ENCODE results near the gene ADRA1B. TPM values are rescaled to one million over a fixed set of nuclear protein-coding genes. Genes with fewer than 3 reads are reported as not detected.
A peak's percentile ranks its signal among the peaks of the same experiment; 100 is the strongest.

The ADRA1B gene
- total and polyA plus RNA-seq, 4 donors: 2.1 to 11.6 (median 7.0) TPM

DNA sequence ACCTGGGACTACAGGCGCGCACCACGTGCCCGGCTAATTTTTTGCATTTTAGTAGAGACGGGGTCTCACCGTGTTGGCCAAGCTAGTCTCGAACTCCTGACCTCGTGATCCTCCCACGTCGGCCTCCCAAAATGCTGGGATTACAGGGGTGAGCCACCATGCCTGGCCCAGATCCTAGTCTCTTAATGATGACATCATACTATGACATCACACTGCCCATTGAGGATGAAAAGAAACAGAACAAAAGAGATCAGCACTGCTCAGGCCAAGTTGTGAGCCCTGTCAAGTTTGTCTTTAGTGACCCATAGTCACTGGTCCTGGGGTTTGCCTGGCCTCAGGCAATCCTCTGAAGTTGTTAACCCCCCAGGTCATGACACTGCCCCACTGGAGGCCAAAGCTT lies 21.3 kb downstream of the ADRA1B start:
- no peaks in the 10 kb centered on the region for H3K36me3 ChIP-seq (ENCODE audit: control insufficient read depth, insufficient read depth, low read length)
- no peak overlapping the region for H3K27ac ChIP-seq (ENCODE audit: low read depth, low read length)
- WGBS (ENCODE audit: insufficient coverage): 96% methylated on average over 10 of the region's 10 CpGs
- H3K4me3 ChIP-seq (ENCODE audit: low read depth, low read length): no peak overlapping the region
- H3K9me3 ChIP-seq (ENCODE audit: control insufficient read depth, insufficient read depth, low read length): no peaks in the 10 kb centered on the region
- DNase-seq (ENCODE audit: low read depth in 4 of 6, low spot score in 6 of 6): no peak
- H3K27me3 ChIP-seq (ENCODE audit: control insufficient read depth, insufficient read depth, low read length): no peaks in the 10 kb centered on the region
- no peaks in the 10 kb centered on the region for H3K4me1 ChIP-seq (ENCODE audit: control insufficient read depth, insufficient read depth, low read length)

- WGBS (ENCODE audit: insufficient coverage): 40% methylated on average over 1 of the region's 5 CpGs
- no peak for DNase-seq (ENCODE audit: low read depth in 4 of 6, low spot score in 6 of 6)
- H3K36me3 ChIP-seq (ENCODE audit: control insufficient read depth, insufficient read depth, low read length): no peaks in the 10 kb centered on the region
- H3K4me3 ChIP-seq (ENCODE audit: low read depth, low read length): no peak overlapping the region
- H3K4me1 ChIP-seq (ENCODE audit: control insufficient read depth, insufficient read depth, low read length): no peaks in the 10 kb centered on the region
- H3K27ac ChIP-seq (ENCODE audit: low read depth, low read length): no peak overlapping the region
- H3K27me3 ChIP-seq (ENCODE audit: control insufficient read depth, insufficient read depth, low read length): no peaks in the 10 kb centered on the region
- no peaks in the 10 kb centered on the region for H3K9me3 ChIP-seq (ENCODE audit: control insufficient read depth, insufficient read depth, low read length)
These were observed 27.0 kb downstream of the ADRA1B start for GRCh38 chr5:159943326-159943725.

DNA sequence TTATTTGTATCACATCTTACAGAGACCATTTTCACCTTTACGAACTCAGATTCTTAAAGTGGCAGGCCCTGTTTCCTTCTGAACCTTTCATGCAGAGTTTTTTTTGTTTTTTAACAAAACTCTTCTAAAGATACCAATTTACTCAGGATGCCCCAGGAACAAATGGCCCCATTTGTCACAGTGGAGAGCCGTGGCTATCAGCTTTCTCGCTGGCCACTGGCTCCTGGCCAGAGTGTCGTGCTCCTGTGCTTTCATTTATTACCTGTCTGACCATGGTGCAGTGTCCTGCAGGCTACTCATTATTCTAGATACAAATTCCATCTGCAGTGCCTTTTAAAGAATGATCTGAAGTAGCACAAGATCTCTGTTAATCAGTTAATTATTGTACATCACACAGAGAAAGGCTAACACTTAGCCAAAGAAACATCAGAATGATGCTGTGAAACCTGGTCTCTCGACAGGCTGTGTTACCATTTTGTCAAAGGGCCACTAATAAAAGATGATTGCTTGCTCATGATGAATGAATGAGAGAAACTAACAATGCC lies 27.8 kb downstream of the ADRA1B start:
- H3K9me3 ChIP-seq (ENCODE audit: control insufficient read depth, insufficient read depth, low read length): no peaks in the 10 kb centered on the region
- no peak overlapping the region for H3K27ac ChIP-seq (ENCODE audit: low read depth, low read length)
- 30% methylated on average over 3 of the region's 5 CpGs for WGBS (ENCODE audit: insufficient coverage)
- no peaks in the 10 kb centered on the region for H3K36me3 ChIP-seq (ENCODE audit: control insufficient read depth, insufficient read depth, low read length)
- H3K4me3 ChIP-seq (ENCODE audit: low read depth, low read length): no peak overlapping the region
- no peaks in the 10 kb centered on the region for H3K27me3 ChIP-seq (ENCODE audit: control insufficient read depth, insufficient read depth, low read length)
- no peaks in the 10 kb centered on the region for H3K4me1 ChIP-seq (ENCODE audit: control insufficient read depth, insufficient read depth, low read length)
- DNase-seq (ENCODE audit: low read depth in 4 of 6, low spot score in 6 of 6): peak in 1 of 6 donors; percentile 73

- Histone ChIP-seq H3K27me3 (ENCODE audit: control insufficient read depth, insufficient read depth, low read length) (no peaks in the 10 kb centered on the region), H3K27ac (ENCODE audit: low read depth, low read length) (no peak overlapping the region), H3K9me3 (ENCODE audit: control insufficient read depth, insufficient read depth, low read length) (no peaks in the 10 kb centered on the region), H3K4me3 (ENCODE audit: low read depth, low read length) (no peak overlapping the region), H3K36me3 (ENCODE audit: control insufficient read depth, insufficient read depth, low read length) (no peaks in the 10 kb centered on the region), H3K4me1 (ENCODE audit: control insufficient read depth, insufficient read depth, low read length) (no peaks in the 10 kb centered on the region)
- no peak for DNase-seq (ENCODE audit: low read depth in 4 of 6, low spot score in 6 of 6)
- 100% methylated on average over 2 of the region's 2 CpGs for WGBS (ENCODE audit: insufficient coverage)
These were observed 29.1 kb downstream of the ADRA1B start for GRCh38 chr5:159945359-159945758.

DNA sequence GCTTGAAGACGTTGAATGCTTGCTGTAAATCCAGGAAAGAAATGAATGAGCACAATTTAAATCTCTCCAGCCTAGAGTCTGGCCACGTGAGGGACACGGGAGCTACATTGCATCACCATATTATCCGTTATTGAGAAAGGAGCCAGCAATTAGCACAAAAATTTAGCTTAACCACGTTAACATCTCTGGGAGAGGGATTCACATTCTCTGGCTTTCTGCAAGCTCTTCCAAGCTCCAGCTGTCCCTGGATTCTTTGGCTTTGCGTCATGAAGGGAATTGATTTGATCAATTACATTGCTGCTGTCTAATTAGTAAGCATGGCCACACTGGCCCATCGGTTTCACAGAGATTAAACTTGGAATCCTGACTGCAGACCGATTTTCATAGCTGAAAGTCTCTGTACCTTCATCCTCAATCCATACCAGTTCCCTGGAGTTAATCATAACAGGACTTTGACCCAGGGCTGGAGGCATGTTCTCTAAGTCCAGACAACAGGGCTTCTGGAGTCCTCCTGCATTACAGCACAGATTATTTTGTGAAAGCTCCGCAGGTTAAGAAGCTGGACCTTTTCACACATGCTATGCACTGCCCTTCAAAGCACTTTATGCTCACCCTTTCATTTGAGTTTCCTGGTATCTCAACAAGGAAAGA lies 31.6 kb downstream of the ADRA1B start:
- no peaks in the 10 kb centered on the region for H3K36me3 ChIP-seq (ENCODE audit: control insufficient read depth, insufficient read depth, low read length)
- no peak overlapping the region for H3K4me3 ChIP-seq (ENCODE audit: low read depth, low read length)
- peak in 2 of 6 donors; percentile 28 to 68 for DNase-seq (ENCODE audit: low read depth in 4 of 6, low spot score in 6 of 6)
- 48% methylated on average over 9 of the region's 9 CpGs for WGBS (ENCODE audit: insufficient coverage)
- no peaks in the 10 kb centered on the region for H3K4me1 ChIP-seq (ENCODE audit: control insufficient read depth, insufficient read depth, low read length)
- no peaks in the 10 kb centered on the region for H3K27me3 ChIP-seq (ENCODE audit: control insufficient read depth, insufficient read depth, low read length)
- H3K9me3 ChIP-seq (ENCODE audit: control insufficient read depth, insufficient read depth, low read length): no peaks in the 10 kb centered on the region
- no peak overlapping the region for H3K27ac ChIP-seq (ENCODE audit: low read depth, low read length)

DNA sequence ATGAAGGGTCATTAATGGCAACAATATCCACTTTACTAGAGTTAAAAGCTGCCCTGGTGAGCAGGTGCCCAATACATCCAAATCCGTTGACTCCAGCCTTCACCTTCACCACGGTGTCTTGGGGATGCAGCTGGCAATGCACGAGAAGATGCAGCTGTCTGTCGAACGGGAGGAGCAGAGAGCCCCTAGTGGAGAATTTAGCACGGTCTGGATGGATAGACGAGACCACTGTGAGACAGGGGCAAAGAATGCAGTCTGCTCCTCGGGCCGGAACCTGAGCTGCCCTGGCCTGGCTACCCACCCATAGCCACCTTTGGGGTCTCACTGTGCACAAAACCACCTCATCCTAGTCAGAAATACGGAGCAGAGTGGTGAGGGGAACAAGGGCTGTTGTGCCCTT lies 35.1 kb downstream of the ADRA1B start:
- Histone ChIP-seq H3K27me3 (ENCODE audit: control insufficient read depth, insufficient read depth, low read length) (no peaks in the 10 kb centered on the region), H3K36me3 (ENCODE audit: control insufficient read depth, insufficient read depth, low read length) (no peaks in the 10 kb centered on the region), H3K27ac (ENCODE audit: low read depth, low read length) (no peak overlapping the region), H3K4me3 (ENCODE audit: low read depth, low read length) (no peak overlapping the region), H3K4me1 (ENCODE audit: control insufficient read depth, insufficient read depth, low read length) (no peaks in the 10 kb centered on the region), H3K9me3 (ENCODE audit: control insufficient read depth, insufficient read depth, low read length) (no peaks in the 10 kb centered on the region)
- no peak for DNase-seq (ENCODE audit: low read depth in 4 of 6, low spot score in 6 of 6)
- WGBS (ENCODE audit: insufficient coverage): 55% methylated on average over 6 of the region's 10 CpGs

DNA sequence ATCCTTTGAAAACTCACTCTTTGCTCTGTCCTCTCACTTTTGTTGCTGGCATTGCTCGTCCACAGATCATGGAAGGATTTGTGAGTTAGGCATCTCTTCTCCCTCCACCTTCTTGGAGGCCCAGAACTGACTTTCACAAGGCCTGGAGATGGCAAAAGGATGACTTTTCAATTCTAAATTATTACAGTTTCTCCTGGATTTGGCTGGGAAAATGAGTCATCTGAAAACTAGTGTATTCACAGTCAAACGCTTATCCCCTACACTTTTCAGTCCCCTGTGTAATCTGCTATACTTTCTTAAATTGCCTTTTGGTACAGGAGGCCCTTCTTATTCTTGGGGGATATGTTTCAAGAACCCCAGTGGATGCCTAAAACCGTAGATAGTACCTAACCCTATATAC lies 35.6 kb downstream of the ADRA1B start:
- Histone ChIP-seq H3K9me3 (ENCODE audit: control insufficient read depth, insufficient read depth, low read length) (no peaks in the 10 kb centered on the region), H3K4me3 (ENCODE audit: low read depth, low read length) (no peak overlapping the region), H3K27ac (ENCODE audit: low read depth, low read length) (no peak overlapping the region), H3K36me3 (ENCODE audit: control insufficient read depth, insufficient read depth, low read length) (no peaks in the 10 kb centered on the region), H3K27me3 (ENCODE audit: control insufficient read depth, insufficient read depth, low read length) (no peaks in the 10 kb centered on the region), H3K4me1 (ENCODE audit: control insufficient read depth, insufficient read depth, low read length) (no peaks in the 10 kb centered on the region)
- WGBS (ENCODE audit: insufficient coverage): no CpG with 5 or more reads among the region's 3 CpGs
- no peak for DNase-seq (ENCODE audit: low read depth in 4 of 6, low spot score in 6 of 6)

GRCh38 chr5:159953609-159954008 lies 37.3 kb downstream of the ADRA1B start:
- WGBS (ENCODE audit: insufficient coverage): 60% methylated on average over 1 of the region's 3 CpGs
- Histone ChIP-seq H3K36me3 (ENCODE audit: control insufficient read depth, insufficient read depth, low read length) (no peaks in the 10 kb centered on the region), H3K27ac (ENCODE audit: low read depth, low read length) (no peak overlapping the region), H3K27me3 (ENCODE audit: control insufficient read depth, insufficient read depth, low read length) (no peaks in the 10 kb centered on the region), H3K4me3 (ENCODE audit: low read depth, low read length) (no peak overlapping the region), H3K4me1 (ENCODE audit: control insufficient read depth, insufficient read depth, low read length) (no peaks in the 10 kb centered on the region), H3K9me3 (ENCODE audit: control insufficient read depth, insufficient read depth, low read length) (no peaks in the 10 kb centered on the region)
- DNase-seq (ENCODE audit: low read depth in 4 of 6, low spot score in 6 of 6): no peak

DNA sequence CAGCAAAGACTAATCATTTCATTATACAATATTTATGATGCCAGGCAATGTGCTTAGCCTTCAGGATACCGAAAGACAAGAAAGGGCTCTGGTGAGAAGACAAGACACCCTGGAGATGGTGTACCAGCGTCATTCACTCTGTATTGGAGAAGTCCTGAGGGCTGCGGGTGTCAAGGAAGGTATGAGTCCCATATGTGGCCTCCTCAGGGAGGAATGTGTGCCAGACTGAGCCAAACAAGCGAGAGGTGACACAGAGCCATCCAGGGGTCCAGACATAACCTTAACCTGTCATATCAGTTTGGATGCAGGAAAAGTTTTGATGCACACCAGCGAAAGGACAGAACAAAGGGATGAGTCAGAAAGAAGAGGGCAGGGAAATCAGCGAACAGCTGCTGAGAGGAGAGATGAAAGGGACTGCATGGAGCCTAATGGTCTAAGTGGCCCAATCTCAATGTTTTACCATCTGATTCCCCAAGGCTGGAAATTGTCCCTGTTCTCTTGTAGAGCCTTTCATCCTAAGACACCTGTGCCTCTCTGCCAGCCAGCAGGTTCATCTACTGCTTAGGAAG lies 38.9 kb downstream of the ADRA1B start:
- Histone ChIP-seq H3K4me1 (ENCODE audit: control insufficient read depth, insufficient read depth, low read length) (no peaks in the 10 kb centered on the region), H3K36me3 (ENCODE audit: control insufficient read depth, insufficient read depth, low read length) (no peaks in the 10 kb centered on the region), H3K27me3 (ENCODE audit: control insufficient read depth, insufficient read depth, low read length) (no peaks in the 10 kb centered on the region), H3K9me3 (ENCODE audit: control insufficient read depth, insufficient read depth, low read length) (no peaks in the 10 kb centered on the region), H3K4me3 (ENCODE audit: low read depth, low read length) (no peak overlapping the region), H3K27ac (ENCODE audit: low read depth, low read length) (no peak overlapping the region)
- DNase-seq (ENCODE audit: low read depth in 4 of 6, low spot score in 6 of 6): no peak
- 87% methylated on average over 4 of the region's 6 CpGs for WGBS (ENCODE audit: insufficient coverage)

DNA sequence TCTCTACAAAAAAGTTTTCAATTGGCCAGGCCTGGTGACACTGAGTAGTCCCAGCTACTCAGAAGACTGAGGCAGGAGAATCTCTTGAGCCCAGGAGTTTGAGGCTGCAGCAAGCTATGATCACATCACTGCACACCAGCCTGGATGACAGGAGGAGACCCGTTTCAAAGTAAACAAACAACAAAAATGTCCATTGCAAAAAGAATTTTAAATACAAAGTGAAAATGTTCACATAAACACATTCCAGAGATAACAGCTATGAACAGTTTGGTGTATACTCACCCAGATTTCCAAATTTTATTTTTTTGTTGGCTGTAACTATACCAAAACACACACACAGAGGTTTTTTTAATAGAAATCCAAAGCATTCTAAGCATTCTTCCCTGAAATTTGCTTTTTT lies 39.8 kb downstream of the ADRA1B start:
- Histone ChIP-seq H3K27ac (ENCODE audit: low read depth, low read length) (no peak overlapping the region), H3K36me3 (ENCODE audit: control insufficient read depth, insufficient read depth, low read length) (no peaks in the 10 kb centered on the region), H3K9me3 (ENCODE audit: control insufficient read depth, insufficient read depth, low read length) (no peaks in the 10 kb centered on the region), H3K27me3 (ENCODE audit: control insufficient read depth, insufficient read depth, low read length) (no peaks in the 10 kb centered on the region), H3K4me1 (ENCODE audit: control insufficient read depth, insufficient read depth, low read length) (no peaks in the 10 kb centered on the region), H3K4me3 (ENCODE audit: low read depth, low read length) (no peak overlapping the region)
- DNase-seq (ENCODE audit: low read depth in 4 of 6, low spot score in 6 of 6): no peak
- WGBS (ENCODE audit: insufficient coverage): no CpG with 5 or more reads among the region's 1 CpG
